Posterior cingulate gyrus (tissue), 11 donors: Measurements from ENCODE around the gene YLPM1.
A peak's percentile ranks its signal among the peaks of the same experiment; 100 is the strongest.
"Not testable (repeated sequence)": the region's sequence is repeated elsewhere in the genome, so short reads cannot be mapped to it uniquely, and the experiment has no call there.

ENCODE experiments used
- DNase-seq, 10 donors: peaks; one replicate each; pipeline versions ENCODE4 v3.0.0 to v3.0.0-alpha.2; 2020 to 2021; ENCODE audit warnings: mixed read lengths in 3 of 10
- intact Hi-C: fragments of 100-400 bp; cut with DNase I; formaldehyde crosslinking; loops from one replicate; pipeline ENCODE4 v1.15.1; 2023

Gene YLPM1

GRCh38 chr14:74762917-74763802 is at the start of gene YLPM1:
Gene YLPM1 (plus strand): TSS chr14:74763316. CDS start chr14:74763490, 174 bp downstream.
- DNase-seq: peak; percentile 84 to 99 (median 91)
- intact Hi-C loops: loop anchor here (2.0 to 5.0 kb wide), 2 partner anchors 51 to 460 kb away; partner anchors contain the start of genes ABCD4, AREL1 and FCF1

- DNase-seq: no peak
- intact Hi-C loops: loop anchor here (5.0 kb wide), 1 partner anchor 49 kb away; the partner anchor contains the start of gene YLPM1
These were observed 49.8 kb upstream of the YLPM1 start for GRCh38 chr14:74713395-74713735.

- intact Hi-C loops: no loop called here
- DNase-seq: no peak
These were observed 42.6 kb upstream of the YLPM1 start for GRCh38 chr14:74720526-74720925.

- intact Hi-C loops: no loop called here
- no peak for DNase-seq
These were observed 40.0 kb upstream of the YLPM1 start for GRCh38 chr14:74723134-74723533.

GRCh38 chr14:74732387-74732786 is 30.7 kb upstream of the YLPM1 start:
- intact Hi-C loops: no loop called here
- DNase-seq: no peak

DNA sequence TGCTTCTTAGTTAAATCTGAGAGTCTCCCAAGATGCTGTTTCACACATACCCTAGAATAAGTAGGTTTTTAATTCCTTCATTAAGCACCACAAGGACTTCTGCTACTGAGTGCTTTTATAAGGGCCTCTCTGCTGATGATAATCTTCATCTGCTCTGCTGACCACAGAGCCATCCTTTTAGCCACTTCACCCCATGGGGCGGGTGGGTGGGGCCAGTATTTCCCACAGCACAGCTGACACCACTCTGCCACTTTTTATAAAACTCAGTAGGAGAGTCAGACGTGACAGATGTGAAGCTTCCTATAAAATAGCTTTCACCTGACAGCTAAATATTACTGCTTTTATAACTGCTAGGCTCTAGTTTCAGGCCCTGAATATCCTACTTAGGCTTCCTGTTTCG is 29.9 kb upstream of the YLPM1 start:
- intact Hi-C loops: no loop called here
- no peak for DNase-seq

DNA sequence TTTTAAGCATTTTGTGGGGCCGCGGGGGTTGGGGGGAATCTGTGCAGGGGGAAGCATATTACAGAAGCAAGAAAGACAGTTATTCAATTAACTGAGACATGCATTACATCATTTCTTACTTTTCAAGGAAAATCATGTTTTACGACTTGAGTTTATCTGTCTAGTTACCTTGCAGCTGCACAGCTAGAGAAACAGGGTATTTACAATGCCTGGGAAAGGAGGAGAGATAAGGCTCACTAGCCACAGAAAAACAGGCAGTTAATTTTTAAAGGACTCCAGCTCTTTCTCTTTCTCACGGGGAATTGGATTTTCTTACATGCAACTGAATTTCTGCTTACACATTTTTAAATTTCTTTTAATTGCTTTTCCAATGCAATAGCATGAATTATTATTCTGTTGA is 28.0 kb upstream of the YLPM1 start:
- DNase-seq: no peak
- intact Hi-C loops: no loop called here

DNA sequence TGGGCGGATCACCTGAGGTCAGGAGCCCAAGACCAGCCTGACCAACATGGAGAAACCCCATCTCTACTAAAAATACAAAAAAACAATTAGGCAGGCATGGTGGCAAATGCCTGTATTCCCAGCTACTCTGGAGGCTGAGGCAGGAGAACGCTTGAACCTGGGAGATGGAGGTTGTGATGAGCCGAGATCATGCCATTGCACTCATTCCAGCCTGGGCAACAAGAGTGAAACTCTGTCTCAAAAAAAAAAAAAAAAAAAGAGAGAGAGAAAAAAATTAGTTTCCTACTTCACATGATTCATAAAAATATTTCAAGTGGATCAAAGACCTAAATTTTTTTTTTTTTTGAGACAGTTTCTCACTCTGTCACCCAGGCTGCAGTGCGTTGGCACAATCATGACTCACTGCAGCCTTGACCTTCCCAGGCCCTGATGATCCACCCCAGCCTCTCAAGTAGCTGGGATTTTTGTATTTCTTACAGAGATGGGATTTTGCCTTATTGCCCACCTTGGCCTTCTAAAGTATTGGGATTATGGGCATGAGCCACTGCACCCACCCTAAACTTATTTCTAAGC is 25.3 kb upstream of the YLPM1 start:
- DNase-seq: no peak

GRCh38 chr14:74739293-74740030 is 23.7 kb upstream of the YLPM1 start:
- DNase-seq: no peak
- intact Hi-C loops: no loop called here

More for the DNA sequence above, 25.3 kb upstream of the YLPM1 start:
- intact Hi-C loops: no loop called here

- no peak for DNase-seq
- intact Hi-C loops: no loop called here
These were observed 15.9 kb upstream of the YLPM1 start for GRCh38 chr14:74747237-74747636.

DNA sequence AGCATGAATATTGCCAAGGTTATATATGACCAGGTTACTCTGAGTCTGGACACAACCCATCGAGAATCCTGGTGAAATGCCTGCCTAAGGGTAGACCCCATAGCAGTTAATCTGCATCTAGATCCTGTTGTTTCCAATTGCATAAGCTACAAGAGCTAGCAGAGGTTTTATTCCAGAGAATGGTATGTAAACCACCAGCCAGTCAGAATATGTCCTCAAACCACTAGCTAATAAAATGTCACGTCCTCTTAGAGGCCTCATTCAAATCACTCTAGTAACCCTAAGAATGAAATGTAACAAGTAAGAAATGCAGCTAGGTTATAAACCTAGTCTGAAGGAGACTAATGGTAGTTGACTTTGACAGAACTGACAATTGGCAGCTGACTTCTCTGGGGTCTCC is 9.0 kb upstream of the YLPM1 start:
- DNase-seq: no peak
- intact Hi-C loops: no loop called here

- no peak for DNase-seq
- intact Hi-C loops: no loop called here
These were observed 8.2 kb upstream of the YLPM1 start for GRCh38 chr14:74754899-74755298.

DNA sequence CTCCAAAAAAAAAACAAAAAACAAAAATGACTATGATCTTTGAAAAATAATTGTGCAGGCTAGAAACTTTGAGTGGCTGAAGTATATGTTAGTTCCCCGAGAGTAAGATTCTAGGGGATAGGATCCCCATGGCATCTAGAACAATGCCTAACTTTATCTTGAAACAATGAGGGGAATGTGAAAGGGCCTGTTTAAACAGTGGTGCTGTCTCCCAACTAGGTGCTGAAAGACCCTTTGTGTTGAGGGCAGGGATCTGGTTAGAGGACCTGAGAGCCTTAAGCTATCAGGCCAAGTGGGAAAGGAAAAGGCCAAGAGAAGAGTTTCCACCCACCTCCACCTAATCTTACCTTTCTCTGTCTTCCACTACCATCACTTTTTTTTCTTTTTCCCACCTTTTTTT is 6.8 kb upstream of the YLPM1 start:
- intact Hi-C loops: no loop called here
- no peak for DNase-seq

- intact Hi-C loops, DNase-seq: not testable (repeated sequence)
These were observed 4.6 kb upstream of the YLPM1 start for GRCh38 chr14:74758505-74758904.

- peak in 2 of 10 donors; percentile 7 to 8 for DNase-seq
- intact Hi-C loops: loop anchor here (2.0 to 5.0 kb wide), 2 partner anchors 52 to 461 kb away; partner anchors contain the start of genes ABCD4, AREL1 and FCF1
These were observed 851 bp downstream of the YLPM1 start for GRCh38 chr14:74763803-74764531.

- intact Hi-C loops: no loop called here
These were observed 2.6 kb downstream of the YLPM1 start for GRCh38 chr14:74765721-74766120.

GRCh38 chr14:74771399-74771798 is 8.3 kb downstream of the YLPM1 start:
- intact Hi-C loops: no loop called here
- DNase-seq: no peak

More at GRCh38 chr14:74765721-74766120, 2.6 kb downstream of the YLPM1 start:
- DNase-seq: no peak

GRCh38 chr14:74784634-74785033 is 21.5 kb downstream of the YLPM1 start:
- DNase-seq: no peak
- intact Hi-C loops: no loop called here

GRCh38 chr14:74785056-74785613 is 22.0 kb downstream of the YLPM1 start:
- intact Hi-C loops: no loop called here

GRCh38 chr14:74786796-74787315 is 23.7 kb downstream of the YLPM1 start:
- intact Hi-C loops: no loop called here
- no peak for DNase-seq

More at GRCh38 chr14:74785056-74785613, 22.0 kb downstream of the YLPM1 start:
- DNase-seq: no peak
